ENCODE data around the gene TLE5. TPM values are rescaled to one million over a fixed set of nuclear protein-coding genes. Genes with fewer than 3 reads are reported as not detected.

The TLE5 gene
- total and polyA plus RNA-seq, 2 of the 4 experiments (the other 2 are of a cell fraction), result 119 to 407 TPM

DNA sequence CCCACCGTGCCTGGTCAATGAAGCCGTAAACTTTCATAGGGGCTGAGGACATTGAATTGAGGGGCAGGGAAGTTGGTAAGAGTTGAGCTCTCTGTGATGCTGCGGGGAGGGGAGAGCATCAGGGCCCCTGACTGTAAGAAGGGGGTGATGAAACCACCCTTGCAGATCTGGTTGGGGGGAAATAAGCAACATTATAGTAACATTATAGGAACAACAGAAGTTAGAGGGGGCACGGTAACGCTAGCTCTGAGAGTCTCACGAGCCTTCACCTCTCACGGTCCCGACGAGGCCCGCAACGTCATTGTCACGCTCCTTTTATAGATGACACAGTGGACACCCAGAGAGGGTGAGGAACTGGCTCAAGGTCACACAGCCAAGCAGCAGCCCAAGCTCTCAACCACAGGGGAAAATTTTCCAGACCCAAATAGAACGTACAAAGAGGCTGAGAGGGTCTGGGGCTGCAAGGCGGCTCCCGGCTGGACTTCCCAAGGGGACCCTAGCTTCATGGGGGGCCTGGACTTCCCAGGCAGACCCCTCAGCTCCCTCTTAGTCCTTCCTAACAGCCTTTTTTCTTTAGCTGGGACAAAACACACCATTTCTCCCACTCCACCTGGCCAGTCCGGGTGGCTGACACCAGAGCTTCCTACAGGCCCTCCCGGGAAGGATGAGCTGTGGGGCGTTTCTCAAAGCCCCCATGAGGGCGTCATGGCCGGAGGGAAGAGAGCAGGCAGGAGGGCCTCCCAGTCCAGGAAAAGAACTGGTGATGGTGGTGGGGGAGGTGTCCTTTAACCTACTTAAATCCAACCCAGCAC lies 4.1 kb downstream of the TLE5 start:
- Histone ChIP-seq H3K27me3 (ENCODE audit: control insufficient read depth, insufficient read depth, low read length) (no peaks in the 10 kb centered on the region), H3K9me3 (ENCODE audit: control insufficient read depth, insufficient read depth, low read length) (no peaks in the 10 kb centered on the region), H3K4me2 (ENCODE audit: low read depth, low read length) (no peak overlapping the region), H3K36me3 (ENCODE audit: control insufficient read depth, insufficient read depth, low read length) (peaks cover 61% of the 10 kb centered on the region), H3K18ac (ENCODE audit: low read depth, low read length) (no peak overlapping the region), H3K4me1 (ENCODE audit: control insufficient read depth, insufficient read depth, low read length) (peaks cover 31% of the 10 kb centered on the region), H3K56ac (ENCODE audit: extremely low read depth, insufficient read depth, low read length) (no peak overlapping the region), H2BK120ac (ENCODE audit: low read depth, low read length) (no peak overlapping the region), H3K9ac (ENCODE audit: low read depth, low read length) (no peak overlapping the region), H2BK5ac (ENCODE audit: low read depth, low read length, poor library complexity, severe bottlenecking) (no peak overlapping the region), H4K8ac (ENCODE audit: low read depth in 2 of 2, low read length in 2 of 2) (no peak overlapping the region), H3K14ac (replicated peaks; ENCODE audit: low read depth, low read length) (no peak overlapping the region), H4K91ac (ENCODE audit: insufficient read depth, low read depth, low read length) (no peak overlapping the region), H2AK5ac (ENCODE audit: low read depth, low read length) (no peak overlapping the region), H3K79me1 (ENCODE audit: low read depth in 1 of 2, low read length in 2 of 2) (peaks cover 35 to 66% of the 10 kb centered on the region in 2 experiments), H2BK15ac (ENCODE audit: low read depth, low read length) (no peak overlapping the region), H3K4me3 (ENCODE audit: insufficient read depth, low read depth, low read length) (no peak overlapping the region), H3K9me1 (ENCODE audit: insufficient read depth, low read length) (peaks cover 7% of the 10 kb centered on the region), H3K23ac (ENCODE audit: low read depth, low read length) (0 out of 2 replicates have a peak overlapping the region, but pooled peaks have one; percentile 42), H2AK9ac (replicated peaks; ENCODE audit: low read depth, low read length, poor library complexity) (no peak overlapping the region), H4K5ac (ENCODE audit: low read depth, low read length) (no peak overlapping the region), H2AFZ (replicated peaks; ENCODE audit: low read length, poor library complexity) (no peak overlapping the region), H3K4ac (ENCODE audit: low read depth, low read length) (no peak overlapping the region), H3K27ac (ENCODE audit: insufficient read depth, low read length) (no peak overlapping the region), H4K20me1 (ENCODE audit: insufficient read depth, low read length) (peaks cover 57% of the 10 kb centered on the region), H2BK20ac (ENCODE audit: low read depth, low read length) (no peak overlapping the region)
- CTCF ChIA-PET, result no interaction called here
- TF ChIP-seq, protein P1, sequence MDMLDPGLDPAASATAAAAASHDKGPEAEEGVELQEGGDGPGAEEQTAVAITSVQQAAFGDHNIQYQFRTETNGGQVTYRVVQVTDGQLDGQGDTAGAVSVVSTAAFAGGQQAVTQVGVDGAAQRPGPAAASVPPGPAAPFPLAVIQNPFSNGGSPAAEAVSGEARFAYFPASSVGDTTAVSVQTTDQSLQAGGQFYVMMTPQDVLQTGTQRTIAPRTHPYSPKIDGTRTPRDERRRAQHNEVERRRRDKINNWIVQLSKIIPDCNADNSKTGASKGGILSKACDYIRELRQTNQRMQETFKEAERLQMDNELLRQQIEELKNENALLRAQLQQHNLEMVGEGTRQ (IDR thresholded peaks at IDR 0.05; ENCODE audit: low read depth, low read length), result no peak
- POLR2A ChIA-PET (ENCODE audit: unreplicated experiment), result interaction anchor here (0.7 kb wide), 1 partner anchor 27 kb away, joined by 6 read pairs; no protein-coding TSS in a partner anchor
- no TSS peak for BruUV-seq (replicated peaks)
- intact Hi-C loops (cut with micrococcal nuclease), result no loop called here
- DNase-seq (no peak), ATAC-seq (ENCODE audit: low read depth) (no peak)
- in situ Hi-C loops (cut with MboI; ENCODE audit: low sequenced_read_pairs), result no loop called here
- WGBS, 2 experiments (ENCODE audit: extremely low coverage in 2 of 2, insufficient read length in 1 of 2), result 73% methylated on average over 3 of the region's 20 CpGs; no CpG with 5 or more reads in 1 of the 2 experiments
- dilution Hi-C loops (cut with HindIII; ENCODE audit: low sequenced_read_pairs, unreplicated experiment), result no loop called here

All from IMR-90 (cell line).